Spleen (tissue), 11 donors: ENCODE results near the gene ISOC2. TPM values are rescaled to one million over a fixed set of nuclear protein-coding genes. Genes with fewer than 3 reads are reported as not detected.

Experiments used
- DNase-seq: peaks from one replicate; pipeline ENCODE4 v3.0.0-alpha.2; 2020
- H3K27ac ChIP-seq, 8 donors: fragments of 200-600 bp; sonication (generic) in 7 of 8; 1 replicate in 4 of 8; 2 replicates in 4 of 8; pipeline versions ENCODE4 v1.5.0 to v1.8.0; 2016 to 2021; ENCODE audit warnings: inconsistent platforms in 4 of 8, mild to moderate bottlenecking in 4 of 8, moderate library complexity in 1 of 8
- H3K27me3 ChIP-seq, 7 donors: fragments of 200-600 bp; sonication (generic) in 6 of 7; replicated peaks in 1 of 7; 1 replicate in 4 of 7; 2 replicates in 3 of 7; pipeline versions ENCODE4 v1.5.0 to v1.8.0; 2016 to 2021; ENCODE audit warnings: inconsistent platforms in 3 of 7, mild to moderate bottlenecking in 1 of 7
- H3K36me3 ChIP-seq, 6 donors: fragments of 200-600 bp; sonication (generic) in 5 of 6; 1 replicate in 4 of 6; 2 replicates in 2 of 6; pipeline versions ENCODE4 v1.5.0 to v1.8.0; 2016 to 2021; ENCODE audit warnings: inconsistent platforms in 2 of 6
- H3K4me1 ChIP-seq, 6 donors: fragments of 200-600 bp; sonication (generic) in 5 of 6; 1 replicate in 3 of 6; 2 replicates in 3 of 6; pipeline versions ENCODE4 v1.5.0 to v1.8.0; 2016 to 2021; ENCODE audit warnings: inconsistent platforms in 3 of 6
- H3K4me3 ChIP-seq, 8 donors: fragments of 200-600 bp; sonication (generic) in 7 of 8; 1 replicate in 4 of 8; 2 replicates in 4 of 8; pipeline versions ENCODE4 v1.5.0 to v1.8.0; 2016 to 2021; ENCODE audit warnings: inconsistent platforms in 4 of 8, mild to moderate bottlenecking in 4 of 8, moderate library complexity in 2 of 8
- H3K9me3 ChIP-seq, 8 donors: fragments of 200-600 bp; sonication (generic) in 7 of 8; 1 replicate in 4 of 8; 2 replicates in 4 of 8; pipeline versions ENCODE4 v1.5.0 to v1.8.0; 2016 to 2021; ENCODE audit warnings: inconsistent platforms in 4 of 8
- CTCF ChIP-seq, 11 experiments: fragments of 200-600 bp in 7 of 11; fragments of 450-650 bp in 4 of 11; sonication (generic) in 4 of 11; IDR thresholded peaks in 8 of 11; conservative IDR thresholded peaks in 3 of 11; 1 replicate in 7 of 11; 2 replicates in 4 of 11; pipeline versions ENCODE4 v1.4.0 to v1.8.0; 2016 to 2021; ENCODE audit warnings: antibody characterized with exemption in 11 of 11, inconsistent platforms in 4 of 11, mild to moderate bottlenecking in 1 of 11
- POLR2A ChIP-seq, 3 donors: fragments of 450-650 bp; IDR thresholded peaks; one replicate each; pipeline ENCODE4 v1.5.1; 2017; ENCODE audit warnings: antibody characterized with exemption in 3 of 3, mild to moderate bottlenecking in 1 of 3
- POLR2AphosphoS5 ChIP-seq, 3 donors: sonication (generic); formaldehyde crosslinking; IDR thresholded peaks; one replicate each; pipeline ENCODE4 v1.5.1; 2017; ENCODE audit warnings: antibody characterized with exemption in 3 of 3
- WGBS, 5 donors: extraction: QIAGEN DNeasy Blood & Tissue Kit in 3 of 5; methylation state at CpG; one replicate each; pipeline versions ENCODE4 v1.1.5 to v1.1.7; 2013 to 2018; 5-methylcytosine and 5-hydroxymethylcytosine counted together
- intact Hi-C: fragments of 100-400 bp; cut with DNase I; formaldehyde crosslinking; loops from one replicate; pipeline ENCODE4 v1.15.0; 2023; ENCODE audit warnings: low total_unique reads
- polyA plus RNA-seq, 3 donors: library from polyadenylated mRNA; stranded (reverse); fragments of 200-250 nt; gene quantifications; one replicate each; pipeline ENCODE4 v1.2.1, GENCODE V29; 2013
- total RNA-seq, 7 donors: library from RNA; depleted of rRNA in 3 of 7; stranded (reverse); fragments of >200 nt in 3 of 7; fragmentation: NEBNext Ultra II Directional in 4 of 7; extraction: Animal tissue kit (Norgen Biotek cat#: 25700) in 4 of 7; gene quantifications; one replicate each; pipeline versions ENCODE4 v1.1.0 to v1.2.1, GENCODE V29; 2016 to 2021
- donor health status: healthy with polysubstance abuse.
- donor health status: DM: no; HTN: no; CAD: no; lungs with moderate emphysema.
- donor health status: DM: no; HTN: no; CAD: no.
- donor health status: Bipolar disorder and iron deficiency.
- donor health status: healthy.
- donor health status: DM: no; HTN: no; CAD: no.
- donor health status: DM: yes; HTN: yes; CAD: no.

The ISOC2 gene
- total and polyA plus RNA-seq, 10 donors: 38.6 to 98.7 (median 55.3) TPM

DNA sequence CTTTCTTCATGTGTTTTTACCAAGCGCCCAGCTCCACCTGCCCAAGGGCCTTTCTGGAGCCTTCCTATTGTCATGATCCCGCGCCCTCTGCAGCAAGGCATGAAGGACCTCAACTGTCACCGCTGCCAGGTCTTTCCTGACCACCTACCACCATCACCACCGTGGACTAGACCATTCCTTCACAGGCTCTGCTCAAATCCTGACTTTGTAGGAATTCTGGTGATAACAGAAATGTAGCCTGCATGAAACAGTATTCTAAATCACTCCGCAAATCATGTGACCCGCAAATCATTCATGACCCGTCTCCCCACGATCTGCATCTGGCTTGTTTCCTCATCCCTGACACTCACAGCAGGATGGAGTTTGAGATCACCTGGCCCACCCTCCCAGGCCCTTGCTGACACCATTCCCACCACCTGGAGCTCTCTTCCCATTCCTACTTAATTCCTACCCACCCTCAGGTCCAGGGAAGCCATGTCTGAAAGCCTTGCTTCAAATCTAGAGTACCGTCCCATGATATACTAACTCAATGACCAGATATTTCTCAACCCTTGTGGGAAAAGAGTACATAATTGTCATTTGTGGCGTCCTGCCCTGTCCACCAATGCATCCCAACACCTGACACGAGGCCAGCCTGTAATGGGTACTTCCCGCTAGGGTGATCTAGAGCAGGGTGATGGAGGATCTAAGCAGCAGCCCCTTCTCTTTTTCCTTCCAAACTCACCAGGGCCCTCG lies 55.2 kb downstream of the ISOC2 start:
- Histone ChIP-seq H3K36me3 (peaks cover 0 to 52% (median 31%) of the 10 kb centered on the region in 6 donors), H3K4me3 (peak overlapping the region in 7 of 8 donors; percentile 63 to 93 (median 81)), H3K4me1 (peaks cover 7 to 53% (median 26%) of the 10 kb centered on the region in 6 donors), H3K9me3 (peaks cover 0 to 11% (median 0%) of the 10 kb centered on the region in 8 donors), H3K27ac (peak overlapping the region in 1 of 8 donors; percentile 94), H3K27me3 (no peaks in the 10 kb centered on the region)
- no peak for DNase-seq
- intact Hi-C loops: no loop called here
- 71 to 85% (median 78%) methylated on average over 14 of the region's 14 CpGs for WGBS, 5 donors
- no peak for TF ChIP-seq CTCF (IDR thresholded peaks at IDR 0.05 in 8 of 11, conservative IDR thresholded peaks at IDR 0.05 in 3 of 11)
- TF ChIP-seq POLR2AphosphoS5 (IDR thresholded peaks at IDR 0.05): no peak
- TF ChIP-seq POLR2A (IDR thresholded peaks at IDR 0.05): no peak

GRCh38 chr19:55405638-55406037 lies 55.8 kb downstream of the ISOC2 start:
- H3K27ac ChIP-seq: peak overlapping the region in 1 of 8 donors; percentile 7
- no peak for DNase-seq
- peaks cover 0 to 58% (median 36%) of the 10 kb centered on the region in 6 donors for H3K36me3 ChIP-seq
- H3K4me3 ChIP-seq: no peak overlapping the region
- H3K27me3 ChIP-seq: no peaks in the 10 kb centered on the region
- intact Hi-C loops: no loop called here
- 82 to 86% (median 83%) methylated on average over 5 of the region's 5 CpGs for WGBS, 5 donors
- peaks cover 7 to 53% (median 26%) of the 10 kb centered on the region in 6 donors for H3K4me1 ChIP-seq
- TF ChIP-seq POLR2AphosphoS5 (IDR thresholded peaks at IDR 0.05): no peak
- no peak for TF ChIP-seq CTCF (IDR thresholded peaks at IDR 0.05 in 8 of 11, conservative IDR thresholded peaks at IDR 0.05 in 3 of 11)
- TF ChIP-seq POLR2A (IDR thresholded peaks at IDR 0.05): no peak
- peaks cover 0 to 11% (median 0%) of the 10 kb centered on the region in 8 donors for H3K9me3 ChIP-seq

Other genes with a start within 250 kb of the ISOC2 start
- 10 to 100 TPM in 3 of 7 donors, 1 to 10 TPM in 4; 7.5 to 11.7 (median 9.6) TPM for gene TMEM86B, start 232.9 kb downstream of the ISOC2 start, total RNA-seq
- gene TMEM86B, start 232.9 kb downstream of the ISOC2 start, polyA plus RNA-seq: 10 to 100 TPM; 11.8 to 31.5 (median 28.2) TPM
- gene PPP6R1, start 202.6 kb downstream of the ISOC2 start, total RNA-seq: 100 to 1,000 TPM; 113 to 150 (median 133) TPM
- 10 to 100 TPM; 49.2 to 90.5 (median 65.1) TPM for gene PPP6R1, start 202.6 kb downstream of the ISOC2 start, polyA plus RNA-seq
- 10 to 100 TPM; 14.2 to 26.8 (median 17.6) TPM for gene HSPBP1, start 181.5 kb downstream of the ISOC2 start, total RNA-seq
- gene HSPBP1, start 181.5 kb downstream of the ISOC2 start, polyA plus RNA-seq: 10 to 100 TPM; 14.2 to 27.0 (median 26.4) TPM
- 1 to 10 TPM in 5 of 7 donors, under 1 TPM in 2; 0.79 to 2.9 (median 1.7) TPM for gene BRSK1, start 177.6 kb downstream of the ISOC2 start, total RNA-seq
- 1 to 10 TPM in 2 of 3 donors, under 1 TPM in 1; 0.70 to 1.5 (median 1.0) TPM for gene BRSK1, start 177.6 kb downstream of the ISOC2 start, polyA plus RNA-seq
- 10 to 100 TPM in 3 of 7 donors, 1 to 10 TPM in 4; 5.6 to 34.1 (median 9.9) TPM for gene TMEM150B, start 136.3 kb downstream of the ISOC2 start, total RNA-seq
- gene TMEM150B, start 136.3 kb downstream of the ISOC2 start, polyA plus RNA-seq: 1 to 10 TPM; 1.7 to 6.5 (median 4.1) TPM
- gene KMT5C, start 121.8 kb downstream of the ISOC2 start, total RNA-seq: 10 to 100 TPM; 10.5 to 18.1 (median 12.8) TPM
- 10 to 100 TPM in 1 of 3 donors, 1 to 10 TPM in 2; 5.7 to 12.2 (median 7.8) TPM for gene KMT5C, start 121.8 kb downstream of the ISOC2 start, polyA plus RNA-seq
- 1 to 10 TPM in 1 of 7 donors, under 1 TPM in 4, not detected in 2; 0.30 to 1.6 (median 0.63) TPM for gene COX6B2, start 106.9 kb downstream of the ISOC2 start, total RNA-seq
- gene COX6B2, start 106.9 kb downstream of the ISOC2 start, polyA plus RNA-seq: under 1 TPM in 2 of 3 donors, not detected in 1; 0.06 to 0.08 TPM
- not detected for gene GARIN5B, start 98.4 kb downstream of the ISOC2 start, total RNA-seq
- not detected for gene GARIN5B, start 98.4 kb downstream of the ISOC2 start, polyA plus RNA-seq
- under 1 TPM in 1 of 7 donors, not detected in 6; 0.23 TPM for gene IL11, start 91.2 kb downstream of the ISOC2 start, total RNA-seq
- gene IL11, start 91.2 kb downstream of the ISOC2 start, polyA plus RNA-seq: under 1 TPM in 2 of 3 donors, not detected in 1; 0.04 to 0.06 TPM
- not detected for gene TMEM190, start 84.8 kb downstream of the ISOC2 start, total RNA-seq
- gene TMEM190, start 84.8 kb downstream of the ISOC2 start, polyA plus RNA-seq: under 1 TPM in 1 of 3 donors, not detected in 2; 0.20 TPM
- gene TMEM238, start 77.3 kb downstream of the ISOC2 start, total RNA-seq: 1 to 10 TPM; 3.7 to 8.8 (median 5.0) TPM
- gene TMEM238, start 77.3 kb downstream of the ISOC2 start, polyA plus RNA-seq: under 1 TPM in 2 of 3 donors, not detected in 1; 0.17 to 0.32 TPM
- gene RPL28, start 75.7 kb downstream of the ISOC2 start, total RNA-seq: 1,000 to 10,000 TPM in 5 of 7 donors, 100 to 1,000 TPM in 2; 581 to 2,029 (median 1,447) TPM
- 1,000 to 10,000 TPM; 3,566 to 4,833 (median 4,082) TPM for gene RPL28, start 75.7 kb downstream of the ISOC2 start, polyA plus RNA-seq
- 10 to 100 TPM; 14.4 to 40.8 (median 23.8) TPM for gene UBE2S, start 53.9 kb downstream of the ISOC2 start, total RNA-seq
- 10 to 100 TPM in 2 of 3 donors, 1 to 10 TPM in 1; 4.9 to 18.7 (median 11.8) TPM for gene UBE2S, start 53.9 kb downstream of the ISOC2 start, polyA plus RNA-seq
- under 1 TPM in 1 of 7 donors, not detected in 6; 0.27 TPM for gene SHISA7, start 18.3 kb downstream of the ISOC2 start, total RNA-seq
- under 1 TPM in 1 of 3 donors, not detected in 2; 0.03 TPM for gene SHISA7, start 18.3 kb downstream of the ISOC2 start, polyA plus RNA-seq
- gene C19orf85, start 3.1 kb upstream of the ISOC2 start, total RNA-seq: not detected
- gene C19orf85, start 3.1 kb upstream of the ISOC2 start, polyA plus RNA-seq: not detected
- 10 to 100 TPM in 3 of 7 donors, 1 to 10 TPM in 4; 4.4 to 13.6 (median 9.7) TPM for gene ZNF628, start 15.0 kb upstream of the ISOC2 start, total RNA-seq
- 1 to 10 TPM; 1.4 to 8.2 (median 1.7) TPM for gene ZNF628, start 15.0 kb upstream of the ISOC2 start, polyA plus RNA-seq
- gene NAT14, start 23.5 kb upstream of the ISOC2 start, total RNA-seq: 10 to 100 TPM in 1 of 7 donors, 1 to 10 TPM in 6; 1.9 to 10.3 (median 6.9) TPM
- 10 to 100 TPM; 13.8 to 17.7 (median 15.5) TPM for gene NAT14, start 23.5 kb upstream of the ISOC2 start, polyA plus RNA-seq
- gene SSC5D, start 26.8 kb upstream of the ISOC2 start, total RNA-seq: 10 to 100 TPM; 11.0 to 30.6 (median 24.1) TPM
- gene SSC5D, start 26.8 kb upstream of the ISOC2 start, polyA plus RNA-seq: 1 to 10 TPM in 2 of 3 donors, under 1 TPM in 1; 0.61 to 7.4 (median 2.5) TPM
- gene SBK2, start 75.5 kb upstream of the ISOC2 start, total RNA-seq: not detected
- gene SBK2, start 75.5 kb upstream of the ISOC2 start, polyA plus RNA-seq: not detected
- not detected for gene SBK3, start 83.9 kb upstream of the ISOC2 start, total RNA-seq
- gene SBK3, start 83.9 kb upstream of the ISOC2 start, polyA plus RNA-seq: not detected
- 10 to 100 TPM in 2 of 7 donors, 1 to 10 TPM in 4, under 1 TPM in 1; 0.72 to 10.6 (median 6.5) TPM for gene ZNF579, start 119.2 kb upstream of the ISOC2 start, total RNA-seq
- 1 to 10 TPM; 2.8 to 6.9 (median 3.4) TPM for gene ZNF579, start 119.2 kb upstream of the ISOC2 start, polyA plus RNA-seq
- 10 to 100 TPM in 5 of 7 donors, 1 to 10 TPM in 2; 7.6 to 17.3 (median 11.4) TPM for gene FIZ1, start 137.9 kb upstream of the ISOC2 start, total RNA-seq
- gene FIZ1, start 137.9 kb upstream of the ISOC2 start, polyA plus RNA-seq: 10 to 100 TPM in 1 of 3 donors, 1 to 10 TPM in 2; 5.1 to 11.5 (median 7.8) TPM
- 10 to 100 TPM; 19.7 to 42.5 (median 23.9) TPM for gene ZNF524, start 138.6 kb upstream of the ISOC2 start, total RNA-seq
- 10 to 100 TPM; 33.3 to 57.8 (median 39.2) TPM for gene ZNF524, start 138.6 kb upstream of the ISOC2 start, polyA plus RNA-seq
- gene ZNF865, start 144.0 kb upstream of the ISOC2 start, total RNA-seq: 10 to 100 TPM; 12.2 to 23.3 (median 17.8) TPM
- gene ZNF865, start 144.0 kb upstream of the ISOC2 start, polyA plus RNA-seq: 10 to 100 TPM in 1 of 3 donors, 1 to 10 TPM in 2; 4.8 to 10.4 (median 5.3) TPM
- gene ZNF784, start 162.9 kb upstream of the ISOC2 start, total RNA-seq: 1 to 10 TPM; 4.0 to 10.0 (median 7.1) TPM
- gene ZNF784, start 162.9 kb upstream of the ISOC2 start, polyA plus RNA-seq: 1 to 10 TPM; 3.3 to 7.6 (median 5.6) TPM
- 10 to 100 TPM; 25.4 to 58.7 (median 31.7) TPM for gene ZNF580, start 179.4 kb upstream of the ISOC2 start, total RNA-seq
- gene ZNF580, start 179.4 kb upstream of the ISOC2 start, polyA plus RNA-seq: 10 to 100 TPM; 18.9 to 36.7 (median 33.3) TPM
- gene ZNF581, start 182.0 kb upstream of the ISOC2 start, total RNA-seq: 10 to 100 TPM; 21.4 to 34.9 (median 27.2) TPM
- gene ZNF581, start 182.0 kb upstream of the ISOC2 start, polyA plus RNA-seq: 10 to 100 TPM; 39.8 to 46.5 (median 43.6) TPM
- gene CCDC106, start 186.6 kb upstream of the ISOC2 start, total RNA-seq: 10 to 100 TPM; 11.9 to 23.4 (median 14.4) TPM
- 10 to 100 TPM; 26.7 to 40.1 (median 37.8) TPM for gene CCDC106, start 186.6 kb upstream of the ISOC2 start, polyA plus RNA-seq
- gene U2AF2, start 193.4 kb upstream of the ISOC2 start, total RNA-seq: 100 to 1,000 TPM; 109 to 218 (median 176) TPM
- gene U2AF2, start 193.4 kb upstream of the ISOC2 start, polyA plus RNA-seq: 100 to 1,000 TPM in 1 of 3 donors, 10 to 100 TPM in 2; 67.2 to 190 (median 85.5) TPM
- gene EPN1, start 213.6 kb upstream of the ISOC2 start, total RNA-seq: 100 to 1,000 TPM; 100 to 166 (median 129) TPM
- 100 to 1,000 TPM in 1 of 3 donors, 10 to 100 TPM in 2; 36.8 to 115 (median 42.6) TPM for gene EPN1, start 213.6 kb upstream of the ISOC2 start, polyA plus RNA-seq